Smooth muscle cell (in vitro differentiated cells): ENCODE results near the gene LTBP2. TPM values are rescaled to one million over a fixed set of nuclear protein-coding genes. Genes with fewer than 3 reads are reported as not detected.

ENCODE experiments used
- DNase-seq: peaks from one replicate; lab custom pipeline; 2025; ENCODE audit not compliant: unreplicated experiment; lab: John Stamatoyannopoulos, UW
- H2AFZ ChIP-seq: fragments of 200-600 bp; sonication (generic); 2 replicates; pipeline ENCODE4 v1.6.0; 2016; ENCODE audit warnings: antibody characterized with exemption, low read depth, mild to moderate bottlenecking
- H3F3A ChIP-seq: fragments of 200-600 bp; sonication (generic); 2 replicates; pipeline ENCODE4 v1.6.0; 2017; ENCODE audit warnings: antibody characterized with exemption, low read depth
- H3K27ac ChIP-seq: fragments of 200-600 bp; sonication (generic); 2 replicates; pipeline ENCODE4 v1.5.1; 2016; ENCODE audit warnings: low read depth, mild to moderate bottlenecking
- H3K27me3 ChIP-seq: fragments of 200-600 bp; sonication (generic); 2 replicates; pipeline ENCODE4 v1.6.1; 2016; ENCODE audit warnings: low read depth, mild to moderate bottlenecking
- H3K36me3 ChIP-seq: fragments of 200-600 bp; sonication (generic); 2 replicates; pipeline ENCODE4 v1.5.1; 2016; ENCODE audit warnings: low read depth
- H3K4me1 ChIP-seq: fragments of 200-600 bp; sonication (generic); 2 replicates; pipeline ENCODE4 v1.5.1; 2016; ENCODE audit warnings: low read depth
- H3K4me2 ChIP-seq: fragments of 200-600 bp; sonication (generic); 2 replicates; pipeline ENCODE4 v1.6.0; 2016; ENCODE audit warnings: mild to moderate bottlenecking
- H3K4me3 ChIP-seq: fragments of 200-600 bp; sonication (generic); 2 replicates; pipeline ENCODE4 v1.5.1; 2016; ENCODE audit warnings: mild to moderate bottlenecking
- H3K79me2 ChIP-seq: fragments of 200-600 bp; sonication (generic); 2 replicates; pipeline ENCODE4 v1.6.0; 2016; ENCODE audit warnings: low read depth, mild to moderate bottlenecking
- H3K9ac ChIP-seq: fragments of 200-600 bp; sonication (generic); 2 replicates; pipeline ENCODE4 v1.6.0; 2016; ENCODE audit warnings: low read depth
- H3K9me3 ChIP-seq: fragments of 200-600 bp; sonication (generic); replicated peaks from 2 replicates; pipeline ENCODE4 v1.5.1; 2016; ENCODE audit warnings: low read depth
- H4K20me1 ChIP-seq: fragments of 200-600 bp; sonication (generic); 2 replicates; pipeline ENCODE4 v1.6.0; 2016; ENCODE audit warnings: low read depth
- WGBS: methylation state at CpG from one replicate; pipeline ENCODE4 v1.1.7; 2016; ENCODE audit warnings: low lambda C conversion rate; 5-methylcytosine and 5-hydroxymethylcytosine counted together
- polyA plus RNA-seq: library from polyadenylated mRNA; unstranded; fragments of >200 nt; fragmentation: Nextera tagmentation; extraction: Ambion mirVana; gene quantifications from 2 replicates; pipeline ENCODE4 v1.2.1, GENCODE V29; 2016
- total RNA-seq: library from RNA; depleted of rRNA; stranded (reverse); fragments of >200 nt; gene quantifications from 2 replicates; pipeline ENCODE4 v1.2.3, GENCODE V29; 2014
- TF ChIP-seq, protein P1 (sequence below): fragments of 200-600 bp; sonication (generic); IDR thresholded peaks from 2 replicates; pipeline ENCODE4 v1.5.1; 2017; ENCODE audit warnings: borderline replicate concordance, mild to moderate bottlenecking, antibody characterized with exemption; ENCODE audit not compliant: insufficient read depth, poor library complexity, severe bottlenecking

The LTBP2 gene
- total and polyA plus RNA-seq, 2 experiments from 2014 or later, result 90.1 to 108 TPM

GRCh38 chr14:74465335-74465734 is 146.7 kb downstream of the LTBP2 start:
- no peak for DNase-seq
- no peak overlapping the region for H3K4me3 ChIP-seq
- H2AFZ ChIP-seq, result no peak overlapping the region
- TF ChIP-seq, protein P1, sequence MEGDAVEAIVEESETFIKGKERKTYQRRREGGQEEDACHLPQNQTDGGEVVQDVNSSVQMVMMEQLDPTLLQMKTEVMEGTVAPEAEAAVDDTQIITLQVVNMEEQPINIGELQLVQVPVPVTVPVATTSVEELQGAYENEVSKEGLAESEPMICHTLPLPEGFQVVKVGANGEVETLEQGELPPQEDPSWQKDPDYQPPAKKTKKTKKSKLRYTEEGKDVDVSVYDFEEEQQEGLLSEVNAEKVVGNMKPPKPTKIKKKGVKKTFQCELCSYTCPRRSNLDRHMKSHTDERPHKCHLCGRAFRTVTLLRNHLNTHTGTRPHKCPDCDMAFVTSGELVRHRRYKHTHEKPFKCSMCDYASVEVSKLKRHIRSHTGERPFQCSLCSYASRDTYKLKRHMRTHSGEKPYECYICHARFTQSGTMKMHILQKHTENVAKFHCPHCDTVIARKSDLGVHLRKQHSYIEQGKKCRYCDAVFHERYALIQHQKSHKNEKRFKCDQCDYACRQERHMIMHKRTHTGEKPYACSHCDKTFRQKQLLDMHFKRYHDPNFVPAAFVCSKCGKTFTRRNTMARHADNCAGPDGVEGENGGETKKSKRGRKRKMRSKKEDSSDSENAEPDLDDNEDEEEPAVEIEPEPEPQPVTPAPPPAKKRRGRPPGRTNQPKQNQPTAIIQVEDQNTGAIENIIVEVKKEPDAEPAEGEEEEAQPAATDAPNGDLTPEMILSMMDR, result no peak
- H3K9me3 ChIP-seq, result no peaks in the 10 kb centered on the region
- 93% methylated on average over 2 of the region's 2 CpGs for WGBS
- H3F3A ChIP-seq, result no peaks in the 10 kb centered on the region
- no peak overlapping the region for H3K9ac ChIP-seq
- H3K4me1 ChIP-seq, result no peaks in the 10 kb centered on the region
- H4K20me1 ChIP-seq, result no peaks in the 10 kb centered on the region
- H3K27ac ChIP-seq, result no peak overlapping the region
- no peak overlapping the region for H3K4me2 ChIP-seq
- no peaks in the 10 kb centered on the region for H3K36me3 ChIP-seq
- H3K79me2 ChIP-seq, result no peaks in the 10 kb centered on the region
- peaks cover 40% of the 10 kb centered on the region for H3K27me3 ChIP-seq

DNA sequence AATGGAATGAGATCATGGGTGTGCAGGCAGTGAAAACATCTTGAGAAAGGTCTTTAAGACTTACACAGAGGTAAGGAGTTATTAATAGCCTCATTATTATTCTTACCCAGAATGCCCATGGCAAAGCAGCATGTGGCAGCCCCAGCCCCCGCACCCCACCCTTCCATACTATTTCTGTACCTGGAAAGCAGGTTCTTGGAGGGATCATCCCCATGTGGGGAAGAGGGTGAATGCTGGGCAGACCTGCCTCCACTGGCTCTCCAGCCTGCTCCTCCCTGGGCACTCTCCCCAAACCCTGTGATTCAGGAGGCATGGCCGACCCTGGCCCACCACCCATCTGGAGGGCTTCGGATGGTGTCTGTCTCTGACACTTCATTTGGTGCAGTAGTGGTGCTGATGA is 147.3 kb downstream of the LTBP2 start:
- Histone ChIP-seq H3K36me3 (no peaks in the 10 kb centered on the region), H4K20me1 (no peaks in the 10 kb centered on the region), H3K27ac (no peak overlapping the region), H3K27me3 (peaks cover 40% of the 10 kb centered on the region), H2AFZ (no peak overlapping the region), H3F3A (no peaks in the 10 kb centered on the region), H3K79me2 (no peaks in the 10 kb centered on the region), H3K4me2 (no peak overlapping the region), H3K4me1 (no peaks in the 10 kb centered on the region), H3K4me3 (no peak overlapping the region), H3K9me3 (no peaks in the 10 kb centered on the region), H3K9ac (no peak overlapping the region)
- WGBS, result 91% methylated on average over 3 of the region's 3 CpGs
- no peak for DNase-seq
- TF ChIP-seq, protein P1, result no peak

DNA sequence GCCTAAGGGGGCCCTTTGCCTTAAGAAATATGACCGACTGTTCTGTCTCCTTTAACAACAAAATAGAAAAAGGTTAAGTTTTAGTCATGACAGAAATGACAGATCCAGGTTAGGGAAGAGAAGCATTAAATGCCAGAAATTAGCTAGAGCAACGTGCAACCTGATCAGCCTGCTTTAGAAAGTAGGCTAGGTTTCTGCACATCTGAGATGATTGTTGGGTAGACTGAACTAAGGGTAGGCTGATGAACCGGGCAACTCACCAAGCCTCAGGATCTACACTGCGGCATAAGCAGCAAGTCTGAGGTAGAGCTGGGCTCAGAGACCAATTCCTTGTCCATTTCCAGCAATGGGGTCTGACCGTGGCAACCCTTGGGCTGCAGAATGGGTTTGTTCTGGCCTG is 148.3 kb downstream of the LTBP2 start:
- DNase-seq, result no peak
- Histone ChIP-seq H3K4me1 (no peaks in the 10 kb centered on the region), H3K27ac (no peak overlapping the region), H3K9ac (no peak overlapping the region), H4K20me1 (no peaks in the 10 kb centered on the region), H2AFZ (no peak overlapping the region), H3K4me3 (no peak overlapping the region), H3K36me3 (no peaks in the 10 kb centered on the region), H3F3A (no peaks in the 10 kb centered on the region), H3K79me2 (no peaks in the 10 kb centered on the region), H3K4me2 (no peak overlapping the region), H3K27me3 (peaks cover 38% of the 10 kb centered on the region), H3K9me3 (no peaks in the 10 kb centered on the region)
- 90% methylated on average over 5 of the region's 5 CpGs for WGBS
- TF ChIP-seq, protein P1, result no peak

DNA sequence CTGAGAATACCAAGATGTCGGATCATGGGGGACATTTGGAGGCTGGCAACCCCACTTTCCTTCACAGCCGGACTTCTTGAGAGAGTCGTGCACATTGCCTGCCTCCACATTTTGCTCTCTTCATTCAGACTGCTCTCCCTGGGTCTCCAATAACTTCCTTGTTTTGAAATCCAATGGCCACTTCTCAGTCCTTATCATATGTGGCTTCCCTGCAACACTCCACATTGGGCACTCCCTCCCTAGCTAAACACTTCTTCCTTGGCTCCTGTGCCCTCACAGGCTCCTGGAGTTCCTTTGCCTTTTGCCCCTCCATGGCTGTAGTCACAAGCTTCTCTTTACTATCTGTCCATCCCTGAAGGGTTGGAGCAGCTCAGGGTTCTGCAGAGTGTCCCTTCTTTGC is 149.0 kb downstream of the LTBP2 start:
- Histone ChIP-seq H3K79me2 (no peaks in the 10 kb centered on the region), H3F3A (no peaks in the 10 kb centered on the region), H3K9me3 (no peaks in the 10 kb centered on the region), H3K4me2 (no peak overlapping the region), H3K4me3 (no peak overlapping the region), H3K9ac (no peak overlapping the region), H4K20me1 (no peaks in the 10 kb centered on the region), H3K27me3 (peaks cover 32% of the 10 kb centered on the region), H3K36me3 (no peaks in the 10 kb centered on the region), H2AFZ (no peak overlapping the region), H3K4me1 (no peaks in the 10 kb centered on the region), H3K27ac (no peak overlapping the region)
- TF ChIP-seq, protein P1, result no peak
- 95% methylated on average over 3 of the region's 3 CpGs for WGBS
- no peak for DNase-seq
